Mononuclear cell (primary cell): ENCODE results near the gene REEP3. TPM values are rescaled to one million over a fixed set of nuclear protein-coding genes. Genes with fewer than 3 reads are reported as not detected.
"Not testable (repeated sequence)": the region's sequence is repeated elsewhere in the genome, so short reads cannot be mapped to it uniquely, and the experiment has no call there.

Experiments used
- H3K27me3 ChIP-seq: 2 replicates; pipeline ENCODE4 v1.6.0; 2011; ENCODE audit warnings: low read length, control low read depth; ENCODE audit not compliant: insufficient read depth
- H3K4me1 ChIP-seq: 2 replicates; pipeline ENCODE4 v1.5.1; 2011; ENCODE audit warnings: mild to moderate bottlenecking, low read length, control low read depth; ENCODE audit not compliant: insufficient read depth
- H3K4me3 ChIP-seq: 2 replicates; pipeline ENCODE4 v1.5.1; 2011; ENCODE audit warnings: mild to moderate bottlenecking, low read length, moderate library complexity
- H3K9me3 ChIP-seq: 2 replicates; pipeline ENCODE4 v1.5.1; 2011; ENCODE audit warnings: low read depth, mild to moderate bottlenecking, control low read depth, low read length
- total RNA-seq: library from RNA; depleted of rRNA; stranded (reverse); fragments of >200 nt; gene quantifications from one replicate; pipeline ENCODE4 v1.2.3, GENCODE V29; 2012

Gene REEP3
- total RNA-seq, 1 donor, result 8.0 TPM

DNA sequence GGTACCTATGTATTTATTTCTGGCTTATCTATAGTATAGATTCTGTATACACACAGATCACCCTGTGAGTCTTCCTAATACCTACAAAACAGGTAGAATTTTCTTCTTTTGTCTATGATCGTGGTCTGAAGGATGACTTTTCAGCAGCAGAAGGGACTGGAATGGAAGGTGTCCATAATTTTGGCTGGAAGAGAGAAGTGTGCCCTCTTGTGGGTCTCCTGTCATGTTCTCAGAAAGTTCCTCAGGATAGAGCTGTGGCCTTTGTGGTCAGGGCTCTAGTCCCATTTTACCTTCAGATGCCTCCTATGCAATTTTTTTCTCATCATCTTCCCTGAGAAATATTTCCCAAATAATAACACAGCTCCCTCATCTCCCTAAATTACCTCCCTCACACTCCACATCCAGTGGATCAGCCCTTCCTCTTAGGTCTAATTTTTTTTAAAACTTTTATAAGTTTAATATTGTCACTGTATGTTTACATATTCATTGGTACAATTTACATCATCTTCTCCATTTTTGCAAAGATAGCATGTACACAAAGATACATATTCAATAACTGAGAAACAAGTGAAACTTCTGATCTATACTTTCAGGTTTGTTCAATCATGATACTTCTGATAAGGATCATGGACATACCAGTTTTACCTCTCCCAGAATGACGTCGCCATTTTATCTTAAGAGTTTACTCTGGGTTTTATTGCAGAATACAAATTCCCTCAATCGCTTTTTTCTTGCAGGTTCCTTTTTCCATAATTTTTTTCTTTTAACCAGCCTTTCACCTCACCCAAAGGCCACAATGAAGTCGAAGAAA is 112.7 kb downstream of the REEP3 start:
- Histone ChIP-seq H3K9me3 (no peaks in the 10 kb centered on the region), H3K4me3 (no peak overlapping the region), H3K27me3 (no peaks in the 10 kb centered on the region), H3K4me1 (peaks cover 20% of the 10 kb centered on the region)

DNA sequence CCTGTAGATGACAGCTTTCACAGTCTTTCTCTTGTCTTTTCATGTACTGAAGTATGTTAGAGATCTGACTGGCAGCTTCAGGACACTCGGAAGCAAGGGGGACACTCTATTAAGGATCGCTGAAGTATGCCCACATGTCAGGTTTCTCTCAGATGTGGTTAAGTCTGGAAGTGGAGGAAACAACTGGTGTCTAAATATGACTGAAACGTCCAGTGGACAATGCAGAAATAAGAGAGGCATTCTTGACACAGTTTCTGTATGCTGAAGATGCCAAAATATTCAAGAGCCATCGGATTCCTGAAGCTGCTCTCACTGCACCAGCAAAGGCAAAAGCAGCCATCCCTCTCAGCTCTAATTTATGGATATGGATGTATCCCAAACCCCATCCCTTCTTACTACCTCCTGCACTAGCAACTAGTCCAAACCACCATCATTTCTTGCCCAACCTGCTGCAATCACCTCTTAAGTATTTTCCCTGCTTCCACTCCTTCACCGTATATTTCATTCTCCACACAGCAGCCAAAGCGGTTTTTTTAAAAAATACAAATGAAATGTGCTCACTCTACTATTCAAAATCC is 113.4 kb downstream of the REEP3 start:
- Histone ChIP-seq H3K27me3 (no peaks in the 10 kb centered on the region), H3K4me1 (peaks cover 15% of the 10 kb centered on the region), H3K4me3 (no peak overlapping the region)

DNA sequence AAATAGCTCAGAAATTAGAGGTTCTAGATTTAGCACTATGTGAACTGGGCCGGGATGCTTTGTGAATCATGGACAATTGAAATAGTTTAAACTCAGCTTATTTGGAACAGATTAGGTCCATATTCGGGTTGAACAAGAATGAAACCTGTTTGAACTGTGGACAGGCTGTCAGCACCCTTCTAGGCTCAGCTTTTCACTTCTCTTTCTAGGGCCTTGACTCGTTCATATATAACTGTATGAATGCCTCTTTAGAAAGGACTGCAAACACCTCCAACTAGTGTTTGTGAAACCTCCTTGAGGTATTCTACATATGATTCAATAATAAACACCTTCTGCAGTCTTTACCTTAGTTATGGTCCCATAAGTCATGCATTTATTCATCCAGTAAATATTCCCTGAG is 115.6 kb downstream of the REEP3 start:
- H3K27me3 ChIP-seq, result no peaks in the 10 kb centered on the region
- H3K9me3 ChIP-seq, result no peaks in the 10 kb centered on the region
- H3K4me1 ChIP-seq, result no peaks in the 10 kb centered on the region
- no peak overlapping the region for H3K4me3 ChIP-seq

More for the DNA sequence above, 113.4 kb downstream of the REEP3 start:
- no peaks in the 10 kb centered on the region for H3K9me3 ChIP-seq

DNA sequence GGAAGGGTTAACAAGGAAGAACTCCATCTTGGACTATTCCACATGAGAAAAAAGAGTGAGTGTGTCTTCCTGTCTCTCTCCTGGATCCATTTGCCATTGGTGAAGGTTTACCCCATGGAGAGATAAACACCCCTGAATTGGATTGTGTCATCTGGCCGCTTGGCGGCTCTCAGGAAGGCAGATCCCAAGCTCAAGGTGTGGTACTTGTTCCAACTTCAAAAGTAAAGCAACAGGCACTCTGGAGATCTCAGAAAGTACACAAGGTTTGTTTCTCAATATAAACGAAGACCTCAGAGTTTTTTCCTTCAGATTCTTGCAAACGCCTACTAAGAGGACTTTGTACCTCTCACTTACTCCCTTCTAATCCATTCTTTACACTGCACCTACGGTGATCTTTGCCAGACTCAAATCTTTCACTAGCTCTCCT is 116.7 kb downstream of the REEP3 start:
- no peak overlapping the region for H3K4me3 ChIP-seq
- H3K4me1 ChIP-seq, result no peaks in the 10 kb centered on the region
- H3K9me3 ChIP-seq, result no peaks in the 10 kb centered on the region
- no peaks in the 10 kb centered on the region for H3K27me3 ChIP-seq

DNA sequence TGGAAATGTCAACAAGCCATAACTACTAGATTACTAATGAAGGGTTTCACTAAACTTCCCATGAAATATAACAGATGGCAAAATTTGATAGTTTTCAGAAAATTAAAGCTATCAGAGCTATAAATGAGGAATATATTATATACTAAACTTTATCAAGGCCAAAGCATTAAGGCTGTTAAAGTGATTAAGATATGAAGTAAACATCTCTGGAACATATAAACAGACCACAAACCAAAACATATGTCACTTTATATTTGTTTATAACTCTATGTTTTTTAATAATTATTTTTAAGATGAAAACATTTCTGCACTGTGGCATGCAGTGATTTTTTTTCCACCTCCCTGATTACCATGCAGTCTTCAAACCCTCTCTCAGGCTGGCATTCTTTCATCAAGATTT is 120.2 kb downstream of the REEP3 start:
- H3K4me3 ChIP-seq, result no peak overlapping the region
- H3K9me3 ChIP-seq, result no peaks in the 10 kb centered on the region
- H3K27me3 ChIP-seq, result no peaks in the 10 kb centered on the region
- H3K4me1 ChIP-seq, result no peaks in the 10 kb centered on the region

DNA sequence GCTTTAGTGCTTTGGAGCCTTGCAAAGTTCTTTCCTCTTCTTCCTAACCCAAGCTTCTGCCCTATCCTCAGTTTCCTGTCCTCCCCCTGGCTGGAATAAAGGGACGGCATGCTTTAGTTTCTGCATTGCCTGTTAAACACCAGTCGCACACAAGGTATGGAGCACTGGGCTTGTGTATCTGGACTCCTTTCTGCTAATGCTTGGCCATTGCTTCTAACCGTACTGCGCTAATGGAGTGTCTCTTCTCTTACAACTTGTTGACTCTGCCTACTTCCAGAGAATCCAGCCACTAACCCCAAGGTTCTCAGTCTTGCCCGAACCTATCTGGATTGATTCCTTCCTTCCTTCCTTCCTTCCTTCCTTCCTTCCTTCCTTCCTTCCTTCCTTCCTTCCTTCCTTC is 120.6 kb downstream of the REEP3 start:
- Histone ChIP-seq H3K4me1 (no peaks in the 10 kb centered on the region), H3K9me3 (no peaks in the 10 kb centered on the region), H3K4me3 (no peak overlapping the region), H3K27me3 (no peaks in the 10 kb centered on the region)

DNA sequence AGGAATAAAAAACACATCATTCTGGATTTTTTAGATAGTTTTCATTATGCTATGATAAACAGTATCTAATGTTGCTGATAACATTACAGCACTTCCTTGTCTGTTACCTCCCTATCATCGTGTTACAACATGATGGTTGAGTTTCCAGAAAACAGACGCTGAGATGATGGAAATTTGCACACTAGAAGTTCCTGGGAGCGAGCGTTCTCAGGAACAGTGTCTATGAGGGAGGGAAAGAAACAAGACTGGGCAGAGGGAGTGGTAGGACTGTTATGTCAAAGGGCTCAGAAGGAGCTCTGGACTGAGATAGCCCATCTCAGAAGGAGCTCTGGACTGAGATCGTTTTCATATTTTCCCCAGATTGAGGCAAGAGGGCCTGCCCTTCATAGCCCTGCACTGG is 121.6 kb downstream of the REEP3 start:
- H3K27me3 ChIP-seq, result no peaks in the 10 kb centered on the region
- H3K9me3 ChIP-seq, result no peaks in the 10 kb centered on the region
- no peak overlapping the region for H3K4me3 ChIP-seq
- no peaks in the 10 kb centered on the region for H3K4me1 ChIP-seq

DNA sequence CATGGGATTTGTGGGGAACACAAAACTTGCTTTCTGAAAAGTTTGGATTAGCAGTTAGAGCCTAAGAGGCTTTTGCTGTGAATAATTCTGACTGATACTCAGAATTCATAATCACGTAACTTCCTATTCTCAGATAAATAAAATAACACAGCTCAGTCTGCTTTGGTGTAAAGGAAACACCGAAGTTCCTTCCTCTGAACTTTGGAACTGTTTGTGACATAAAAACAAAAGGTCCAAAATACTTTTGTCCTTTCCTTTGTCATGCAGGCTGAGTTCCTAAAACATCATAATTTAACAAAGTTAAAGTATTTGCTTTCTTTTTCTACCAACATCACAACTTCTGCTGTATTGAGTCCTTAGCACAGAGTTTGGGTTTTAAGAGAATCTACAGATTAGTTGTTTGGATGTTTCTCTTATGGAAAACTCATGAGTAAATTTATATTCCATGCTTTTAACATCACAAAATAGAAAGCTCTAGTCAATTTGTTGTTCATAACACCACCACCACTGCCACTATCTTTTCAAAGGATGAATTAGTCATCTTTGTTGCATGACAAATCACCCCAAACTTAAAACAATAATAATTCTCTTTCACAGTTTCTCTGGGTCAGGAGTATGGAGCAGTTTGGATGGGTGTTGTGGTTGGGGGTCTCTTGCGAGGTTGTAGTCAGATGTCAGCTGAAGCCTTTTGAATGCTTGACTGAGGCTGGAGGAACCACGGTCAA is 123.4 kb downstream of the REEP3 start:
- no peaks in the 10 kb centered on the region for H3K27me3 ChIP-seq
- no peak overlapping the region for H3K4me3 ChIP-seq
- no peaks in the 10 kb centered on the region for H3K4me1 ChIP-seq
- no peaks in the 10 kb centered on the region for H3K9me3 ChIP-seq

DNA sequence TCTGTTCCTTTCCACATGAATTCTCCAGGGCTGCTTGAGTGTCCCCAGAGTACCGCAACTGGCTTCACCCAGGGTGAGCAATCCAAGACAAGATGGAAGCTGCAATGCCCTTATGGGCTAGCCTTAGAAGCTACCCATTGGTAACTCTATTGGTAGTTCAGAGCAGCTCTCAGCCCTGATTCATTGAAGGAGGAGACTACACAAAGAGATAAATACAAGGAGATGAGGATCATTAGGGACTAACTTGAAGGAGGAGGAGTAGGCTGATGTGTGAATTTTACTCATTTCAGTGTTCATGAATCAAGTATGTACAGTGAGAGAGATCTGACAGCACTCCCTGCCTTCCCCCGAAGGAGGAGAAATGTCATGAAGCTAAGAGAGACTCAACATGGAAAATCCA is 124.0 kb downstream of the REEP3 start:
- H3K9me3 ChIP-seq, result no peaks in the 10 kb centered on the region
- no peaks in the 10 kb centered on the region for H3K4me1 ChIP-seq
- H3K27me3 ChIP-seq, result no peaks in the 10 kb centered on the region
- H3K4me3 ChIP-seq, result no peak overlapping the region

DNA sequence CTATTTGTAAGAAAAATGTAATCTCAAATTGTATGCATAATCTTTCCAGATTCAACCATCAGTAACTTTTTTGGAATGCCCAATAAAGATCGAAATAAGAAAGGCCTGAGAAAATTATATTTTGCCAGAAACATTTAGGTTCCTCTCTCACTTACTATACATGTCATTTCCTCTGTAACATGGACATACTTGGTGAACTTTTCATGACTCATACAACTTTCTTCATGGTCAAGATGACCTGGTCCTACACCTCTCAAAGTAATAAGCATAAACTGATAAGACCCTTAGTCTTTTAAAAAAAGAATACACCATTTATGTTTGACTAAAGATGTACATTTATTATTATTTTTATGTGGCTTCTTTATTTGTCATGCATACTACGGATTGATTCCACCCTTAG is 125.3 kb downstream of the REEP3 start:
- Histone ChIP-seq H3K27me3 (no peaks in the 10 kb centered on the region), H3K4me3 (no peak overlapping the region), H3K9me3 (no peaks in the 10 kb centered on the region), H3K4me1 (no peaks in the 10 kb centered on the region)

DNA sequence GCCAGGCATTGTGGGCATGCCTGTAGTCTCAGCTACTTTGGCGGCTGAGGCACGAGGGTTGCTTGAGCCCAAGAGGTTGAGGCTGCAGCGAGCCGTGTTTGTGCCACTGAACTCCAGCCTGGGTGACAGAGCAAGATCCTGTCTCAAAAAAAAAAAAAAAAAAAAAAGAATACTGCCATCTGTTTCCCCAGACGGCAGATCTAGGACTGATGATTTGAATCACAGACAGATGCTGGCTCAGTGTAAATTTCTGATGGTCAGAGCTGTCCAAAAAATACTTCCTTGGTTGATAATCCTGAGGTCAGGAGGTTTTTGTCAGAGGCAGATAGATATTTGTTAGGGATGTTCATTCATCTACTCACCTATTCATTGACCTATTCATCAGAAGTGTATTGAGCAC is 130.7 kb downstream of the REEP3 start:
- Histone ChIP-seq H3K4me1 (no peaks in the 10 kb centered on the region), H3K9me3 (no peaks in the 10 kb centered on the region), H3K27me3 (no peaks in the 10 kb centered on the region), H3K4me3 (no peak overlapping the region)

DNA sequence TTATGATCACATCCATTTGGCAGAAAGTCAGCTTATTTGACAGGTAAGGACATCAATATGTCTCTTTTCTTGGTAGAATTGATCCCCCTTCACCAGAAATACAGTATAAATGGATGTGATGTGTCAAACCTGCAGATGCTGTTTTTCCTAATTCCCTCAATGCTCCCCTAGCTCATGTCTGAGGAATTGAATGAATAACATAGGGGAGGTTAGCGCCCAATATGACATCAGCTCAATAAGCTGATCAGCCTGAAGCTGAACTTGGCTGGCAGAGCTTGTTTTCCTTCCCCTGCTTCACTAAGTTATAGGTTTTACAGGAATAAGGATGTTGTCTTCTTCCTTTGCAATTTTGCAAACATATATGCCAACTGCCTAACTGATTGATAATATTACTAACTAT is 132.5 kb downstream of the REEP3 start:
- no peak overlapping the region for H3K4me3 ChIP-seq
- no peaks in the 10 kb centered on the region for H3K9me3 ChIP-seq
- no peaks in the 10 kb centered on the region for H3K27me3 ChIP-seq
- no peaks in the 10 kb centered on the region for H3K4me1 ChIP-seq

DNA sequence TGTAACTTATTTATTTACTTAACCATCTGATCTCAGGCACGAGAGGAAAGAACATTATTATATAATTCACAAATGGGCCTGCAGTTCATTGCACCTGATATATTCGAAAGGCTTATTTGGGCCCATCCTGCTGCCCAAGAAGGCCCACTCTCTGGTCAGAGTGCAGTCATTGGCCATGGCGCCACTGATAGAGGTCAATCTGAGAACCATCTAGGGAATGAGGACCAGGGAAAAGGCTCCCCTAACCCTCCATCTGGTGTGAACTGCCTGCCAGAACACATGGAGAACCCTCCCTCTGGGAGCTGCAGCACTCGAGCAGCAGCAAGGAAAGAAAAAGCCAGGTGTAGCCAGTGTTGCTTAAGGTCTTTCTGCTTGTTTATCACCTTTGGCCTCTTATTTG is 136.6 kb downstream of the REEP3 start:
- no peaks in the 10 kb centered on the region for H3K9me3 ChIP-seq
- H3K4me3 ChIP-seq, result no peak overlapping the region
- H3K4me1 ChIP-seq, result no peaks in the 10 kb centered on the region
- no peaks in the 10 kb centered on the region for H3K27me3 ChIP-seq

DNA sequence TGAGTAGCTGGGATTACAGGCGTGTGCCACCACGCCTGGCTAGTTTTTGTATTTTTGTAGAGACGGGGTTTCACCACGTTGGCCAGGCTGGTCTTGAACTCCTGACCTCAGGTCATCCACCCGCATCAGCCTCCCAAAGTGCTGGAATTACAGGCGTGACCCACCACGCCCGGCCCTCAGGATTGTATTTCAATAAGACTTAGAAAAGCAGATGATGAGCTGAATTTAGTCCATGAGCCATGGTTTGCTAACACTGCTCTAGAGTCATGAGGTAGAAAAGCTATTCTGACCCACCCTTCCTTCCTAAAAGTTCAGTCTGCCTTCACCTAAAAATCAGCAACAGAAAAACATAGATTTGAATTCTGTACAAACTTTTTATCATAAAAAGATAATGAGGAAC is 139.7 kb downstream of the REEP3 start:
- H3K4me1 ChIP-seq, H3K9me3 ChIP-seq, H3K4me3 ChIP-seq, H3K27me3 ChIP-seq: not testable (repeated sequence)

DNA sequence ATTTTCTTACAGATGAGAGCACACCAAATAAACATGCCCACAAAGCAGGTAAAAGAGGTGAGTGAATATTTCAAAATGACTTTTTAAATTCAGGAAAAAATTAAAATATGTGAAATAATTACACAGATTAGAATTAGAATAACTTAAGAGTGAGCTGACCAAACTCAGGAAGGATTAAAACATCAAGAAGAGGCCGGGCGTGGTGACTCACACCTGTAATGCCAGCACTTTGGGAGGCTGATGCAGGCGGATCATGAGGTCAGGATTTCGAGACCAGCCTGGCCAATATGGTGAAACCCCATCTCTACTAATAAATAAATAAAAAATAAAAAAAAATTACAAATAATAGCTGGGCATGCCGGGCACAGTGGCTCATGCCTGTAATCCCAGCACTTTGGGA is 140.1 kb downstream of the REEP3 start:
- Histone ChIP-seq H3K4me3 (no peak overlapping the region), H3K9me3 (no peaks in the 10 kb centered on the region), H3K4me1 (no peaks in the 10 kb centered on the region)

More for the DNA sequence above, 140.1 kb downstream of the REEP3 start:
- H3K27me3 ChIP-seq, result no peaks in the 10 kb centered on the region
